HepG2 (cell line): Measurements from ENCODE around the gene TRAF5. TPM values are rescaled to one million over a fixed set of nuclear protein-coding genes. Genes with fewer than 3 reads are reported as not detected.

Source experiments
- BHLHE40 ChIP-seq: IDR thresholded peaks from 2 replicates; pipeline ENCODE4 v1.6.1; 2011; ENCODE audit warnings: low read length, improper control_type of control experiment
- CBX1 ChIP-seq: IDR thresholded peaks from one replicate; pipeline ENCODE4 v1.6.1; 2016; ENCODE audit warnings: antibody characterized with exemption, low read depth
- EZH2 ChIP-seq: conservative IDR thresholded peaks from 2 replicates; pipeline ENCODE4 v1.6.1; 2012; ENCODE audit warnings: mild to moderate bottlenecking, low read depth, low read length, moderate library complexity
- FOXM1 ChIP-seq: sonication (generic); formaldehyde crosslinking; IDR thresholded peaks from 2 replicates; pipeline ENCODE4 v1.5.0; 2020; ENCODE audit warnings: missing genetic modification reagents
- GZF1 ChIP-seq: sonication (generic); formaldehyde crosslinking; IDR thresholded peaks from 2 replicates; pipeline ENCODE4 v1.5.1; 2020; ENCODE audit warnings: mild to moderate bottlenecking, missing genetic modification reagents
- HCFC1 ChIP-seq: fragments of 150-350 bp; IDR thresholded peaks from 2 replicates; pipeline ENCODE4 v1.6.1; 2014; ENCODE audit warnings: low read depth, low read length
- HNRNPK ChIP-seq: fragments of 200-400 bp; formaldehyde crosslinking; IDR thresholded peaks from 2 replicates; pipeline ENCODE4 v1.6.1; 2018; ENCODE audit warnings: low read length, low read depth, moderate library complexity, mild to moderate bottlenecking; ENCODE audit not compliant: poor library complexity, severe bottlenecking
- MAF1 ChIP-seq: sonication (generic); formaldehyde crosslinking; IDR thresholded peaks from 2 replicates; pipeline ENCODE4 v1.5.0; 2020; ENCODE audit warnings: missing genetic modification reagents, borderline replicate concordance
- NKX3-1 ChIP-seq: sonication (generic); formaldehyde crosslinking; IDR thresholded peaks from 2 replicates; pipeline ENCODE4 v1.5.0; 2020; ENCODE audit warnings: missing genetic modification reagents
- THYN1 ChIP-seq: sonication (generic); formaldehyde crosslinking; IDR thresholded peaks from 2 replicates; pipeline ENCODE4 v1.8.1; 2023; ENCODE audit warnings: low read depth, mild to moderate bottlenecking, moderate library complexity, missing genetic modification reagents, borderline replicate concordance
- ZIK1 ChIP-seq: sonication (generic); formaldehyde crosslinking; IDR thresholded peaks from 2 replicates; pipeline ENCODE4 v1.5.0; 2020; ENCODE audit warnings: mild to moderate bottlenecking, low read depth, missing genetic modification reagents, borderline replicate concordance
- ZMYM2 ChIP-seq: sonication (generic); formaldehyde crosslinking; IDR thresholded peaks from 2 replicates; pipeline ENCODE4 v1.8.0; 2022; ENCODE audit warnings: mild to moderate bottlenecking, missing genetic modification reagents
- ZNF431 ChIP-seq: sonication (generic); formaldehyde crosslinking; IDR thresholded peaks from 2 replicates; pipeline ENCODE4 v1.9.0; 2022; ENCODE audit warnings: missing genetic modification reagents, low read depth, mild to moderate bottlenecking, borderline replicate concordance
- ZNF556 ChIP-seq: sonication (generic); formaldehyde crosslinking; IDR thresholded peaks from 2 replicates; pipeline ENCODE4 v1.4.0; 2020; ENCODE audit warnings: mild to moderate bottlenecking, missing genetic modification reagents, borderline replicate concordance
- ZNF839 ChIP-seq: sonication (generic); formaldehyde crosslinking; IDR thresholded peaks from 2 replicates; pipeline ENCODE4 v1.4.0; 2020; ENCODE audit warnings: missing genetic modification reagents, mild to moderate bottlenecking, borderline replicate concordance
- polyA plus RNA-seq, 8 experiments: library from polyadenylated mRNA; depleted of rRNA in 3 of 8; stranded (reverse) in 7 of 8; unstranded in 1 of 8; fragments of >200 nt; fragmentation: Illumina TruSeq in 4 of 8; extraction: Trizol in 4 of 8; gene quantifications; 2 replicates each; pipeline versions ENCODE4 v1.2.1 to v1.2.3, GENCODE V29; 2011 to 2016; ENCODE audit warnings: low read depth in 4 of 8, missing spikeins in 1 of 8, mixed read lengths in 1 of 8; ENCODE audit not compliant: insufficient read depth in 1 of 8
- total RNA-seq, 5 experiments: library from RNA; depleted of rRNA; stranded (reverse); fragments of >200 nt; fragmentation: Illumina TruSeq; extraction: Trizol; gene quantifications; 2 replicates each; pipeline ENCODE4 v1.2.3, GENCODE V29; 2016; ENCODE audit warnings: low read depth in 1 of 5
- TF ChIP-seq, protein P1 (sequence below): sonication (generic); formaldehyde crosslinking; conservative IDR thresholded peaks from 2 replicates; pipeline ENCODE4 v1.8.0; 2022; ENCODE audit warnings: low read depth, missing genetic modification reagents
- TF ChIP-seq, protein P2 (sequence below): sonication (generic); formaldehyde crosslinking; IDR thresholded peaks from 2 replicates; pipeline ENCODE4 v1.4.0; 2020; ENCODE audit warnings: missing genetic modification reagents, mild to moderate bottlenecking, borderline replicate concordance
- TF ChIP-seq, protein P3 (sequence below), 2 experiments: IDR thresholded peaks; 2 replicates each; pipeline ENCODE4 v1.6.1; 2011 to 2012; ENCODE audit warnings: low read length in 2 of 2, borderline replicate concordance in 1 of 2, low read depth in 1 of 2, mild to moderate bottlenecking in 1 of 2, moderate library complexity in 1 of 2
- TF ChIP-seq, protein P4 (sequence below): sonication (generic); formaldehyde crosslinking; IDR thresholded peaks from 2 replicates; pipeline ENCODE4 v1.5.0; 2020; ENCODE audit warnings: missing genetic modification reagents

The TRAF5 gene
- total and polyA plus RNA-seq, 2 of the 13 experiments (the other 11 are each of a cell fraction or from before 2014, with no cell fraction given): 0.27 to 1.6 TPM

- TF ChIP-seq, protein P1, sequence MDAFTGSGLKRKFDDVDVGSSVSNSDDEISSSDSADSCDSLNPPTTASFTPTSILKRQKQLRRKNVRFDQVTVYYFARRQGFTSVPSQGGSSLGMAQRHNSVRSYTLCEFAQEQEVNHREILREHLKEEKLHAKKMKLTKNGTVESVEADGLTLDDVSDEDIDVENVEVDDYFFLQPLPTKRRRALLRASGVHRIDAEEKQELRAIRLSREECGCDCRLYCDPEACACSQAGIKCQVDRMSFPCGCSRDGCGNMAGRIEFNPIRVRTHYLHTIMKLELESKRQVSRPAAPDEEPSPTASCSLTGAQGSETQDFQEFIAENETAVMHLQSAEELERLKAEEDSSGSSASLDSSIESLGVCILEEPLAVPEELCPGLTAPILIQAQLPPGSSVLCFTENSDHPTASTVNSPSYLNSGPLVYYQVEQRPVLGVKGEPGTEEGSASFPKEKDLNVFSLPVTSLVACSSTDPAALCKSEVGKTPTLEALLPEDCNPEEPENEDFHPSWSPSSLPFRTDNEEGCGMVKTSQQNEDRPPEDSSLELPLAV (CRISPR knock-in tag): no peak
- no peak for TF ChIP-seq ZIK1 (CRISPR knock-in tag)
- TF ChIP-seq EZH2: no peak
- TF ChIP-seq HNRNPK: no peak
- no peak for TF ChIP-seq ZNF431
- TF ChIP-seq, protein P2, sequence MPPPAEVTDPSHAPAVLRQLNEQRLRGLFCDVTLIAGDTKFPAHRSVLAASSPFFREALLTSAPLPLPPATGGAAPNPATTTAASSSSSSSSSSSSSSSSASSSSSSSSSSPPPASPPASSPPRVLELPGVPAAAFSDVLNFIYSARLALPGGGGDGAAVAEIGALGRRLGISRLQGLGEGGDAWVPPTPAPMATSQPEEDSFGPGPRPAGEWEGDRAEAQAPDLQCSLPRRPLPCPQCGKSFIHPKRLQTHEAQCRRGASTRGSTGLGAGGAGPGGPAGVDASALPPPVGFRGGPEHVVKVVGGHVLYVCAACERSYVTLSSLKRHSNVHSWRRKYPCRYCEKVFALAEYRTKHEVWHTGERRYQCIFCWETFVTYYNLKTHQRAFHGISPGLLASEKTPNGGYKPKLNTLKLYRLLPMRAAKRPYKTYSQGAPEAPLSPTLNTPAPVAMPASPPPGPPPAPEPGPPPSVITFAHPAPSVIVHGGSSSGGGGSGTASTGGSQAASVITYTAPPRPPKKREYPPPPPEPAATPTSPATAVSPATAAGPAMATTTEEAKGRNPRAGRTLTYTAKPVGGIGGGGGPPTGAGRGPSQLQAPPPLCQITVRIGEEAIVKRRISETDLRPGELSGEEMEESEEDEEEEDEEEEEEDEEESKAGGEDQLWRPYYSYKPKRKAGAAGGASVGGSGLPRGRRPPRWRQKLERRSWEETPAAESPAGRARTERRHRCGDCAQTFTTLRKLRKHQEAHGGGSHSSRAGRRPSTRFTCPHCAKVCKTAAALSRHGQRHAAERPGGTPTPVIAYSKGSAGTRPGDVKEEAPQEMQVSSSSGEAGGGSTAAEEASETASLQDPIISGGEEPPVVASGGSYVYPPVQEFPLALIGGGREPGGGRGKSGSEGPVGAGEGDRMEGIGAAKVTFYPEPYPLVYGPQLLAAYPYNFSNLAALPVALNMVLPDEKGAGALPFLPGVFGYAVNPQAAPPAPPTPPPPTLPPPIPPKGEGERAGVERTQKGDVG (CRISPR knock-in tag): no peak
- no peak for TF ChIP-seq ZNF556
- peak; percentile 86; the same call in 1 of the 2 replicates for TF ChIP-seq NKX3-1 (CRISPR knock-in tag)
- TF ChIP-seq, protein P3, sequence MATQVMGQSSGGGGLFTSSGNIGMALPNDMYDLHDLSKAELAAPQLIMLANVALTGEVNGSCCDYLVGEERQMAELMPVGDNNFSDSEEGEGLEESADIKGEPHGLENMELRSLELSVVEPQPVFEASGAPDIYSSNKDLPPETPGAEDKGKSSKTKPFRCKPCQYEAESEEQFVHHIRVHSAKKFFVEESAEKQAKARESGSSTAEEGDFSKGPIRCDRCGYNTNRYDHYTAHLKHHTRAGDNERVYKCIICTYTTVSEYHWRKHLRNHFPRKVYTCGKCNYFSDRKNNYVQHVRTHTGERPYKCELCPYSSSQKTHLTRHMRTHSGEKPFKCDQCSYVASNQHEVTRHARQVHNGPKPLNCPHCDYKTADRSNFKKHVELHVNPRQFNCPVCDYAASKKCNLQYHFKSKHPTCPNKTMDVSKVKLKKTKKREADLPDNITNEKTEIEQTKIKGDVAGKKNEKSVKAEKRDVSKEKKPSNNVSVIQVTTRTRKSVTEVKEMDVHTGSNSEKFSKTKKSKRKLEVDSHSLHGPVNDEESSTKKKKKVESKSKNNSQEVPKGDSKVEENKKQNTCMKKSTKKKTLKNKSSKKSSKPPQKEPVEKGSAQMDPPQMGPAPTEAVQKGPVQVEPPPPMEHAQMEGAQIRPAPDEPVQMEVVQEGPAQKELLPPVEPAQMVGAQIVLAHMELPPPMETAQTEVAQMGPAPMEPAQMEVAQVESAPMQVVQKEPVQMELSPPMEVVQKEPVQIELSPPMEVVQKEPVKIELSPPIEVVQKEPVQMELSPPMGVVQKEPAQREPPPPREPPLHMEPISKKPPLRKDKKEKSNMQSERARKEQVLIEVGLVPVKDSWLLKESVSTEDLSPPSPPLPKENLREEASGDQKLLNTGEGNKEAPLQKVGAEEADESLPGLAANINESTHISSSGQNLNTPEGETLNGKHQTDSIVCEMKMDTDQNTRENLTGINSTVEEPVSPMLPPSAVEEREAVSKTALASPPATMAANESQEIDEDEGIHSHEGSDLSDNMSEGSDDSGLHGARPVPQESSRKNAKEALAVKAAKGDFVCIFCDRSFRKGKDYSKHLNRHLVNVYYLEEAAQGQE (IDR thresholded peaks at IDR 0.05; ENCODE audit: borderline replicate concordance in 1 of 2, low read depth in 1 of 2, low read length in 2 of 2): peak in 1 of 2 experiments; percentile 29; a peak in 1 of 4 replicates
- TF ChIP-seq BHLHE40: 0 out of 2 replicates have a peak, but pooled peaks have one; percentile 35
- no peak; the same call in 1 of the 2 replicates for TF ChIP-seq ZMYM2 (CRISPR knock-in tag)
- peak; percentile 81 for TF ChIP-seq CBX1
- no peak for TF ChIP-seq HCFC1
- TF ChIP-seq MAF1: 0 out of 2 replicates have a peak, but pooled peaks have one; percentile 58
- TF ChIP-seq THYN1 (CRISPR knock-in tag): no peak
- TF ChIP-seq FOXM1 (CRISPR knock-in tag): no peak
- TF ChIP-seq ZNF839 (CRISPR knock-in tag): no peak
- no peak for TF ChIP-seq GZF1 (CRISPR knock-in tag)
- TF ChIP-seq, protein P4, sequence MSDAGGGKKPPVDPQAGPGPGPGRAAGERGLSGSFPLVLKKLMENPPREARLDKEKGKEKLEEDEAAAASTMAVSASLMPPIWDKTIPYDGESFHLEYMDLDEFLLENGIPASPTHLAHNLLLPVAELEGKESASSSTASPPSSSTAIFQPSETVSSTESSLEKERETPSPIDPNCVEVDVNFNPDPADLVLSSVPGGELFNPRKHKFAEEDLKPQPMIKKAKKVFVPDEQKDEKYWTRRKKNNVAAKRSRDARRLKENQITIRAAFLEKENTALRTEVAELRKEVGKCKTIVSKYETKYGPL (CRISPR knock-in tag): no peak
Measured at GRCh38 chr1:211382714-211383480, 56.3 kb downstream of the TRAF5 start (continued).
